Right lobe of liver (tissue), 6 donors: ENCODE results near the gene NNT. TPM values are rescaled to one million over a fixed set of nuclear protein-coding genes. Genes with fewer than 3 reads are reported as not detected.

Source experiments
- ATAC-seq, 4 donors: fragments of 200-7000 bp; cut with Tn5 transposase; one replicate each; pipeline ENCODE4 v1.9.1; 2020; ENCODE audit warnings: mild to moderate bottlenecking in 4 of 4, moderate library complexity in 4 of 4
- DNase-seq, 3 donors: peaks; one replicate each; pipeline ENCODE4 v3.0.0-alpha.2; 2020
- H3K27ac ChIP-seq, 3 donors: fragments of 200-600 bp; one replicate each; pipeline ENCODE4 v1.8.0; 2022
- H3K27me3 ChIP-seq, 2 donors: fragments of 200-600 bp; one replicate each; pipeline ENCODE4 v1.8.0; 2022
- H3K36me3 ChIP-seq, 4 donors: fragments of 200-600 bp; sonication (generic) in 1 of 4; one replicate each; pipeline versions ENCODE4 v1.5.1 to v1.8.0; 2017 to 2022; ENCODE audit warnings: control low read depth in 1 of 4
- H3K4me1 ChIP-seq, 4 donors: fragments of 200-600 bp; sonication (generic) in 1 of 4; one replicate each; pipeline versions ENCODE4 v1.5.1 to v1.8.0; 2017 to 2022; ENCODE audit warnings: control low read depth in 1 of 4
- H3K4me3 ChIP-seq, 3 donors: fragments of 200-600 bp; one replicate each; pipeline ENCODE4 v1.8.0; 2022
- H3K9me3 ChIP-seq, 4 donors: fragments of 200-600 bp; sonication (generic) in 1 of 4; one replicate each; pipeline versions ENCODE4 v1.5.1 to v1.8.0; 2017 to 2022; ENCODE audit warnings: control low read depth in 1 of 4
- POLR2A ChIP-seq: fragments of 450-650 bp; IDR thresholded peaks from one replicate; pipeline ENCODE4 v1.6.1; 2017; ENCODE audit warnings: antibody characterized with exemption, mild to moderate bottlenecking
- WGBS: methylation state at CpG from one replicate; pipeline ENCODE4 v1.1.6; 2018; ENCODE audit warnings: low coverage, low lambda C conversion rate; ENCODE audit not compliant: insufficient coverage; ENCODE audit errors: missing lambda C conversion rate; 5-methylcytosine and 5-hydroxymethylcytosine counted together
- intact Hi-C, 2 donors: fragments of 100-400 bp; cut with DNase I; formaldehyde crosslinking; loops; one replicate each; pipeline versions ENCODE4 v1.11.2 to v1.14.1; 2022
- total RNA-seq, 6 experiments: library from RNA; depleted of rRNA in 2 of 6; stranded (reverse); fragments of >200 nt in 2 of 6; fragmentation: NEBNext Ultra II Directional in 3 of 6; extraction: Animal tissue kit (Norgen Biotek cat#: 25700) in 3 of 6; gene quantifications; one replicate each; pipeline versions ENCODE4 v1.1.0 to v1.2.4, GENCODE V29; 2016 to 2023
- TF ChIP-seq, protein P1 (sequence below), 4 donors: fragments of 200-600 bp in 3 of 4; fragments of 450-650 bp in 1 of 4; IDR thresholded peaks; one replicate each; pipeline versions ENCODE4 v1.5.1 to v1.8.0; 2016 to 2022; ENCODE audit warnings: antibody characterized with exemption in 4 of 4, mild to moderate bottlenecking in 2 of 4
- donor health status: DM: no; HTN: yes; CAD: no.
- donor health status: DM: no; HTN: no; CAD: no.
- donor health status: DM: no; HTN: no; CAD: no.
- donor health status: DM: no; HTN: yes; CAD: no.
- donor health status: DM: no; HTN: yes; CAD: no.

NNT gene
- total RNA-seq, 6 experiments from 2014 or later, result 81.3 to 250 (median 188) TPM

DNA sequence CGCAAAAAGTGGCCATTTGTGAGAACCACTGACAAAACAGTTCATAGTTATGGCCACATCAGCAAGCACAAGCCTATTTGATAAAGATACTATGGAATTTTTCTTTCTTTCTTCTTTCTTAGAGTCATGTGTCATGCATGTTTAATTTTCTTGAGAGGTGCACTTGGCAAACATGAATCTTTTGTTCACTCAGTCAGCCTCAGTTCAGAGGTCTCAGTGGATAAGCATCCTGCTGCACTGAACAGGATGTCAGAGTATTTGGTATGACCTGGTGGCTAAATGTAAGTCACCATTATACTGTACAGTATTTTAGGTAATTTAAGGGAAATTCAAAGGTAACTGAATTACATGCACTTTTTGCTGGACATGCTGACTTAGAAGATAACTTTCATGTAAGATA lies 5.4 kb downstream of the NNT start:
- intact Hi-C loops, result no loop called here
- 100% methylated on average over 1 of the region's 1 CpG for WGBS
- Histone ChIP-seq H3K4me1 (peaks cover 0 to 26% (median 0%) of the 10 kb centered on the region in 4 donors), H3K36me3 (peaks cover 0 to 42% (median 6%) of the 10 kb centered on the region in 4 donors), H3K27me3 (no peaks in the 10 kb centered on the region), H3K27ac (no peak overlapping the region), H3K9me3 (no peaks in the 10 kb centered on the region), H3K4me3 (no peak overlapping the region)
- no peak for TF ChIP-seq POLR2A
- TF ChIP-seq, protein P1, sequence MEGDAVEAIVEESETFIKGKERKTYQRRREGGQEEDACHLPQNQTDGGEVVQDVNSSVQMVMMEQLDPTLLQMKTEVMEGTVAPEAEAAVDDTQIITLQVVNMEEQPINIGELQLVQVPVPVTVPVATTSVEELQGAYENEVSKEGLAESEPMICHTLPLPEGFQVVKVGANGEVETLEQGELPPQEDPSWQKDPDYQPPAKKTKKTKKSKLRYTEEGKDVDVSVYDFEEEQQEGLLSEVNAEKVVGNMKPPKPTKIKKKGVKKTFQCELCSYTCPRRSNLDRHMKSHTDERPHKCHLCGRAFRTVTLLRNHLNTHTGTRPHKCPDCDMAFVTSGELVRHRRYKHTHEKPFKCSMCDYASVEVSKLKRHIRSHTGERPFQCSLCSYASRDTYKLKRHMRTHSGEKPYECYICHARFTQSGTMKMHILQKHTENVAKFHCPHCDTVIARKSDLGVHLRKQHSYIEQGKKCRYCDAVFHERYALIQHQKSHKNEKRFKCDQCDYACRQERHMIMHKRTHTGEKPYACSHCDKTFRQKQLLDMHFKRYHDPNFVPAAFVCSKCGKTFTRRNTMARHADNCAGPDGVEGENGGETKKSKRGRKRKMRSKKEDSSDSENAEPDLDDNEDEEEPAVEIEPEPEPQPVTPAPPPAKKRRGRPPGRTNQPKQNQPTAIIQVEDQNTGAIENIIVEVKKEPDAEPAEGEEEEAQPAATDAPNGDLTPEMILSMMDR (IDR thresholded peaks at IDR 0.05), result no peak
- ATAC-seq (no peak), DNase-seq (no peak)

DNA sequence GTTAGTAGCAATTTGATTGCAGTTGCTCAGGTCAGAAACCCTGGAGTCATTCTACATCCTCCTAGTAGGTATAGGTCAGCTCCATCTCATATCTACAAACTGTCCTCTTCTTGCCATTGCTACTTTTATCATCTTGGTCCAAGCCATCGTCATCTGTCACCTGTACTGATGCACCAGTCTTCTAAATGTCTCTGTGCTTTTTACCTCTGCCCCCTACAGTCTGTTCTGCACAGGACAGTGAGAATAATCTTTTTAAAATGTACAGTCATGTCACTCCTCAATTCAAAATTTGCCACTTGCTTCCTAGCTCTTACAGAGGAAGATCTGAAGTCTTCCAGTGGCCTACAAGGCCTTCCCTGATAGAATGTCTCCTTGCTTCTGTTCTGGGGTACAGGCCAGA lies 6.8 kb downstream of the NNT start:
- Histone ChIP-seq H3K9me3 (no peaks in the 10 kb centered on the region), H3K36me3 (peaks cover 0 to 43% (median 6%) of the 10 kb centered on the region in 4 donors), H3K27ac (no peak overlapping the region), H3K4me3 (no peak overlapping the region), H3K27me3 (no peaks in the 10 kb centered on the region), H3K4me1 (peaks cover 0 to 31% (median 3%) of the 10 kb centered on the region in 4 donors)
- WGBS, result 70% methylated on average over 1 of the region's 1 CpG
- ATAC-seq, result peak in 3 of 4 donors; percentile 20 to 30 (median 29)
- intact Hi-C loops, result no loop called here
- TF ChIP-seq, protein P1 (IDR thresholded peaks at IDR 0.05), result peak in 3 of 4 donors; percentile 7 to 26 (median 19)
- TF ChIP-seq POLR2A, result no peak
- no peak for DNase-seq

DNA sequence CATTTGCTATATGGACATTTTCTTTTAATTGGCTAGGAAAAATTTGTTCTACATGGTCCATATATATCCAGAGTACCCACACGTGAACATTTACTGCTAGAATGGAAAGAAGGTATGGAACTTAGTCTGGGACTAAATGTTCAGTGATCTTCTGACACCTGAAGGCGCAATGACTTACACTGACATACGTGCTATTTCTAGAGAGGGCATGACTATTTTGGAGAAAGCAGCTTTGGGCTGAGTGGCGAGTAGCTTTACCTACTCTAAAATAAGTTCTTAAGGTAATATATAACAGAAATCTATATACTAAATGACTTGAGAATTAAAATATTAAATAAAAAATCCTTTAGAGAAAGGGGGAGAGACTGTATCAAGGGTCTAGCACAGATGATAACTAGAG lies 10.4 kb downstream of the NNT start:
- TF ChIP-seq, protein P1 (IDR thresholded peaks at IDR 0.05), result no peak
- no peak for TF ChIP-seq POLR2A
- ATAC-seq (no peak), DNase-seq (no peak)
- Histone ChIP-seq H3K27me3 (no peaks in the 10 kb centered on the region), H3K9me3 (no peaks in the 10 kb centered on the region), H3K4me1 (peaks cover 0 to 46% (median 15%) of the 10 kb centered on the region in 4 donors), H3K36me3 (peaks cover 0 to 52% (median 6%) of the 10 kb centered on the region in 4 donors), H3K4me3 (no peak overlapping the region), H3K27ac (peak overlapping the region in 1 of 3 donors; percentile 49)
- intact Hi-C loops, result no loop called here
- 94% methylated on average over 4 of the region's 4 CpGs for WGBS

DNA sequence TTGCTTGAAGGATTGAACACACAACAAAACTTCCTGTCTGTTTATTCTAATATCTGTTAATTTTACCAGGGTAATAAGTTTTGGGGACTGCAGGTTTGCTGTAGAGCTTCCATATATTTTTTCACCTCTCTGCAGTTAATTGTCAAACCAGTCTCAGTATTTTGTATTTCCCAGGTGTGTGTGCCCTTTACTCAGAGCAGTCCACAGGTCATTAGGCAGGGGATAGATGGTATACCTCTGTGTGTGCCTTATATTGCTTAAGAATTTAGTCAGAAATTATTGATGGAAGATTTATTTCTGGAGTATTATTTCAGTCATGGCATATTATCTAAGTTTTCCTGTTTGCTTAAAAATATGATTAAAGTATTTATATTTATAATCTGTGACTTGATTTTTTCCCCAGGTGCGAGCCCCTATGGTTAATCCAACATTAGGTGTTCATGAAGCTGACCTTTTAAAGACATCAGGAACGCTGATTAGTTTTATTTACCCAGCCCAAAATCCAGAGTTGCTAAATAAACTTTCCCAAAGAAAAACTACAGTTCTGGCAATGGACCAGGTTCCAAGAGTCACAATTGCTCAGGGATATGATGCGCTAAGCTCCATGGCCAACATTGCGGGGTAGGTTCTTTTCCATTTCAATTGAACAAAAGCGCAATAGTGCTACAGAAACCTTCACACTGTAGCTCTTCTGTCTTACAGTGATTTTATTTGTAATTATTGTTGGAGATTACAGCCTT lies 12.6 kb downstream of the NNT start:
- Histone ChIP-seq H3K27me3 (no peaks in the 10 kb centered on the region), H3K4me3 (peak overlapping the region in 1 of 3 donors; percentile 2), H3K27ac (peak overlapping the region in 2 of 3 donors; percentile 67 to 91), H3K9me3 (no peaks in the 10 kb centered on the region), H3K36me3 (peaks cover 0 to 34% (median 0%) of the 10 kb centered on the region in 4 donors), H3K4me1 (peaks cover 0 to 57% (median 21%) of the 10 kb centered on the region in 4 donors)
- DNase-seq, result peak in 1 of 3 donors; percentile 74
- TF ChIP-seq, protein P1 (IDR thresholded peaks at IDR 0.05), result no peak
- peak; percentile 60 for TF ChIP-seq POLR2A
- ATAC-seq, result peak; percentile 58 to 72 (median 66)
- 29% methylated on average over 5 of the region's 5 CpGs for WGBS
- intact Hi-C loops, result no loop called here
